Subcutaneous abdominal adipose tissue (tissue), 5 donors: ENCODE results near the gene AJAP1.

Experiments used
- H3K27ac ChIP-seq: one replicate; pipeline ENCODE4 v1.7.0; 2013; ENCODE audit warnings: low read depth, mild to moderate bottlenecking, inconsistent platforms, low read length, moderate library complexity
- H3K27me3 ChIP-seq, 5 donors: one replicate each; pipeline ENCODE4 v1.7.0; 2013; ENCODE audit warnings: low read length in 5 of 5, inconsistent platforms in 1 of 5; ENCODE audit not compliant: control insufficient read depth in 5 of 5, insufficient read depth in 4 of 5
- H3K36me3 ChIP-seq, 5 donors: one replicate each; pipeline ENCODE4 v1.7.0; 2013; ENCODE audit warnings: low read length in 5 of 5; ENCODE audit not compliant: control insufficient read depth in 5 of 5, insufficient read depth in 5 of 5
- H3K4me1 ChIP-seq, 5 donors: one replicate each; pipeline ENCODE4 v1.7.0; 2013; ENCODE audit warnings: low read length in 5 of 5, mild to moderate bottlenecking in 3 of 5, moderate library complexity in 1 of 5; ENCODE audit not compliant: control insufficient read depth in 5 of 5, insufficient read depth in 5 of 5
- H3K4me3 ChIP-seq, 5 donors: one replicate each; pipeline ENCODE4 v1.7.0; 2013; ENCODE audit warnings: low read length in 5 of 5, low read depth in 1 of 5
- H3K9ac ChIP-seq, 5 donors: one replicate each; pipeline ENCODE4 v1.7.0; 2013; ENCODE audit warnings: low read length in 5 of 5, mild to moderate bottlenecking in 4 of 5, moderate library complexity in 3 of 5
- H3K9me3 ChIP-seq, 5 donors: one replicate each; pipeline ENCODE4 v1.7.0; 2013; ENCODE audit warnings: low read length in 5 of 5; ENCODE audit not compliant: control insufficient read depth in 5 of 5
- donor health status: healthy.
- donor health status: healthy.
- donor health status: healthy.
- donor health status: healthy.
- donor health status: healthy.

The AJAP1 gene

GRCh38 chr1:4638345-4638729 is 16.1 kb upstream of the AJAP1 start:
- Histone ChIP-seq H3K9ac (no peak overlapping the region), H3K27ac (no peak overlapping the region), H3K4me1 (peaks cover 0 to 9% (median 0%) of the 10 kb centered on the region in 5 donors), H3K4me3 (no peak overlapping the region), H3K9me3 (no peaks in the 10 kb centered on the region), H3K36me3 (no peaks in the 10 kb centered on the region), H3K27me3 (peaks cover 0 to 20% (median 9%) of the 10 kb centered on the region in 5 donors)

- Histone ChIP-seq H3K4me3 (no peak overlapping the region), H3K9me3 (no peaks in the 10 kb centered on the region), H3K27me3 (peaks cover 0 to 15% (median 10%) of the 10 kb centered on the region in 5 donors), H3K36me3 (no peaks in the 10 kb centered on the region), H3K9ac (no peak overlapping the region), H3K4me1 (peaks cover 0 to 9% (median 0%) of the 10 kb centered on the region in 5 donors), H3K27ac (no peak overlapping the region)
Observed at GRCh38 chr1:4640931-4641330, 13.5 kb upstream of the AJAP1 start.

GRCh38 chr1:4647391-4647790 is 7.0 kb upstream of the AJAP1 start:
- Histone ChIP-seq H3K4me3 (no peak overlapping the region), H3K9ac (no peak overlapping the region), H3K36me3 (no peaks in the 10 kb centered on the region), H3K27me3 (peaks cover 4 to 35% (median 25%) of the 10 kb centered on the region in 5 donors), H3K9me3 (no peaks in the 10 kb centered on the region), H3K4me1 (peaks cover 0 to 1% (median under 1%) of the 10 kb centered on the region in 5 donors), H3K27ac (no peak overlapping the region)

- H3K27ac ChIP-seq, result no peak overlapping the region
- H3K4me1 ChIP-seq, result peaks cover 0 to 11% (median 7%) of the 10 kb centered on the region in 5 donors
- no peak overlapping the region for H3K9ac ChIP-seq
- peaks cover 15 to 45% (median 34%) of the 10 kb centered on the region in 5 donors for H3K27me3 ChIP-seq
- no peaks in the 10 kb centered on the region for H3K9me3 ChIP-seq
- H3K4me3 ChIP-seq, result no peak overlapping the region
- no peaks in the 10 kb centered on the region for H3K36me3 ChIP-seq
Observed at GRCh38 chr1:4648657-4649056, 5.8 kb upstream of the AJAP1 start.

GRCh38 chr1:4650481-4650880 is 3.9 kb upstream of the AJAP1 start:
- no peak overlapping the region for H3K27ac ChIP-seq
- H3K9me3 ChIP-seq, result no peaks in the 10 kb centered on the region
- no peak overlapping the region for H3K4me3 ChIP-seq
- H3K4me1 ChIP-seq, result peaks cover 0 to 11% (median 9%) of the 10 kb centered on the region in 5 donors
- peaks cover 17 to 49% (median 35%) of the 10 kb centered on the region in 5 donors for H3K27me3 ChIP-seq
- no peaks in the 10 kb centered on the region for H3K36me3 ChIP-seq
- H3K9ac ChIP-seq, result no peak overlapping the region

GRCh38 chr1:4650981-4651380 is 3.4 kb upstream of the AJAP1 start:
- peaks cover 20 to 49% (median 35%) of the 10 kb centered on the region in 5 donors for H3K27me3 ChIP-seq
- H3K4me3 ChIP-seq, result no peak overlapping the region
- no peaks in the 10 kb centered on the region for H3K9me3 ChIP-seq
- no peak overlapping the region for H3K9ac ChIP-seq
- H3K36me3 ChIP-seq, result no peaks in the 10 kb centered on the region
- peaks cover 0 to 11% (median 9%) of the 10 kb centered on the region in 5 donors for H3K4me1 ChIP-seq
- H3K27ac ChIP-seq, result no peak overlapping the region

GRCh38 chr1:4652631-4653327 is 1.6 kb upstream of the AJAP1 start:
- Histone ChIP-seq H3K9ac (no peak overlapping the region), H3K36me3 (no peaks in the 10 kb centered on the region), H3K4me3 (peak overlapping the region in 3 of 5 donors; percentile 27 to 38 (median 29)), H3K27me3 (peaks cover 33 to 58% (median 51%) of the 10 kb centered on the region in 5 donors), H3K27ac (no peak overlapping the region), H3K9me3 (no peaks in the 10 kb centered on the region), H3K4me1 (peaks cover 0 to 13% (median 9%) of the 10 kb centered on the region in 5 donors)

DNA sequence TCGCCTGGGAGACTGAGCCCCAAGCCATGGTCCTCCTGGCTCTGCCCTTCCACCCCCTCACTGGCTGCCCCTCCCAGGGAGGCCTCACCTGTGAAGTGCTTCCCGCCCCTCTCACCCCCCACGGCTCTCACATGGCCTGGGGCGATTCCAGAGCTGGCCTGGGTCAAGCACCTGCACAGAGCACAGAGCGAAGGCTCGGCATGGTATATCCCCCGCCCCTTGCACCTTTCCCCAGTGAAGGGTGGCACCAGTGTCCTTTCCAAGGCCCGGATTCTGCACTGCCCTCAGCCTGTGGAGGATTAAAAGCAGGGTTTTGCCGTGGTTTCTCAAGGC is 1.1 kb upstream of the AJAP1 start:
- H3K4me3 ChIP-seq, result no peak overlapping the region
- no peak overlapping the region for H3K9ac ChIP-seq
- H3K27me3 ChIP-seq, result peaks cover 38 to 62% (median 54%) of the 10 kb centered on the region in 5 donors

GRCh38 chr1:4654764-4655673 is 610 bp downstream of the AJAP1 start:
- Histone ChIP-seq H3K9me3 (no peaks in the 10 kb centered on the region), H3K9ac (no peak overlapping the region), H3K4me1 (peaks cover 2 to 18% (median 13%) of the 10 kb centered on the region in 5 donors), H3K4me3 (peak overlapping the region in 1 of 5 donors; percentile 22), H3K36me3 (no peaks in the 10 kb centered on the region), H3K27me3 (peaks cover 42 to 66% (median 53%) of the 10 kb centered on the region in 5 donors), H3K27ac (no peak overlapping the region)

More for the DNA sequence above, 1.1 kb upstream of the AJAP1 start:
- Histone ChIP-seq H3K36me3 (no peaks in the 10 kb centered on the region), H3K9me3 (no peaks in the 10 kb centered on the region), H3K4me1 (peaks cover 2 to 13% (median 13%) of the 10 kb centered on the region in 5 donors), H3K27ac (no peak overlapping the region)
